Transverse colon (tissue), 3 donors: ENCODE results near the gene TRH.
A peak's percentile ranks its signal among the peaks of the same experiment; 100 is the strongest.

Experiments
- CTCF ChIP-seq, 5 experiments: fragments of 200-600 bp in 3 of 5; fragments of 450-650 bp in 2 of 5; sonication (generic) in 3 of 5; IDR thresholded peaks; 1 replicate in 2 of 5; 2 replicates in 3 of 5; pipeline ENCODE4 v1.5.1; 2016 to 2017; ENCODE audit warnings: antibody characterized with exemption in 5 of 5, inconsistent platforms in 3 of 5, mild to moderate bottlenecking in 2 of 5, moderate library complexity in 1 of 5
- POLR2A ChIP-seq: fragments of 450-650 bp; IDR thresholded peaks from one replicate; pipeline ENCODE4 v1.6.1; 2016; ENCODE audit warnings: antibody characterized with exemption, mild to moderate bottlenecking, moderate library complexity

GRCh38 chr3:129934234-129935123, 40.0 kb upstream of the TRH start:
- no peak for TF ChIP-seq POLR2A
- TF ChIP-seq CTCF (IDR thresholded peaks at IDR 0.05) = peak; percentile 88 to 95 (median 92)
